Suprapubic skin (tissue), 3 donors: ENCODE measurements around the gene SCYGR2.

Experiments
- POLR2A ChIP-seq, 2 donors: fragments of 450-650 bp; IDR thresholded peaks; one replicate each; pipeline ENCODE4 v1.6.1; 2017; ENCODE audit warnings: antibody characterized with exemption in 2 of 2, mild to moderate bottlenecking in 2 of 2, moderate library complexity in 2 of 2
- TF ChIP-seq, protein P1 (sequence below), 2 donors: fragments of 200-600 bp in 1 of 2; fragments of 450-650 bp in 1 of 2; sonication (generic) in 1 of 2; IDR thresholded peaks; one replicate each; pipeline ENCODE4 v1.5.1; 2016 to 2019; ENCODE audit warnings: antibody characterized with exemption in 2 of 2, mild to moderate bottlenecking in 1 of 2, moderate library complexity in 1 of 2

DNA sequence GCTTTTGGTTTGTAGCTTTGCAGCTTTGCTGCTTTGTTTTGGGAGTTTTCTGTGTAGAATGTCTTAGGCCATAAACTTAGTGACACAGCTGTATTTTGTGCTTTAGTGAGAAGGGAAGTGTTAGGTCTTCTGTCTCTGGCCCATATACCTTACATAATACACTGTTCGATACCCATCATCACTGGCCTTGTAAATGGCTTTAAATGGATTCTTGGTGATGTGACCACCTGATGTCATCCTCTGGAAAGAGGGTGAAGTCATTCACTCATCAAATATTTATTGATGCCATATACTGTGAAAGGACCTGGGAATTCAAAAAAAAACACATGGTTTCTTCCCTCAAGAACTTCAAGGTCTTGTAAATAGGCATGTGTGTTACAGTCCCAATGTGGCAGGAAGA is 18.9 kb upstream of the SCYGR2 start:
- no peak for TF ChIP-seq POLR2A (IDR thresholded peaks at IDR 0.05)
- TF ChIP-seq, protein P1, sequence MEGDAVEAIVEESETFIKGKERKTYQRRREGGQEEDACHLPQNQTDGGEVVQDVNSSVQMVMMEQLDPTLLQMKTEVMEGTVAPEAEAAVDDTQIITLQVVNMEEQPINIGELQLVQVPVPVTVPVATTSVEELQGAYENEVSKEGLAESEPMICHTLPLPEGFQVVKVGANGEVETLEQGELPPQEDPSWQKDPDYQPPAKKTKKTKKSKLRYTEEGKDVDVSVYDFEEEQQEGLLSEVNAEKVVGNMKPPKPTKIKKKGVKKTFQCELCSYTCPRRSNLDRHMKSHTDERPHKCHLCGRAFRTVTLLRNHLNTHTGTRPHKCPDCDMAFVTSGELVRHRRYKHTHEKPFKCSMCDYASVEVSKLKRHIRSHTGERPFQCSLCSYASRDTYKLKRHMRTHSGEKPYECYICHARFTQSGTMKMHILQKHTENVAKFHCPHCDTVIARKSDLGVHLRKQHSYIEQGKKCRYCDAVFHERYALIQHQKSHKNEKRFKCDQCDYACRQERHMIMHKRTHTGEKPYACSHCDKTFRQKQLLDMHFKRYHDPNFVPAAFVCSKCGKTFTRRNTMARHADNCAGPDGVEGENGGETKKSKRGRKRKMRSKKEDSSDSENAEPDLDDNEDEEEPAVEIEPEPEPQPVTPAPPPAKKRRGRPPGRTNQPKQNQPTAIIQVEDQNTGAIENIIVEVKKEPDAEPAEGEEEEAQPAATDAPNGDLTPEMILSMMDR (IDR thresholded peaks at IDR 0.05), result no peak
